GM21619 (cell line): ENCODE measurements around the gene CALY.
"Not testable (repeated sequence)": the region's sequence is repeated elsewhere in the genome, so short reads cannot be mapped to it uniquely, and the experiment has no call there.

ENCODE experiments used
- ATAC-seq: cut with Tn5 transposase; IDR thresholded peaks from one replicate; pipeline ENCODE4 v1.9.1; 2021; ENCODE audit not compliant: unreplicated experiment

The CALY gene

DNA sequence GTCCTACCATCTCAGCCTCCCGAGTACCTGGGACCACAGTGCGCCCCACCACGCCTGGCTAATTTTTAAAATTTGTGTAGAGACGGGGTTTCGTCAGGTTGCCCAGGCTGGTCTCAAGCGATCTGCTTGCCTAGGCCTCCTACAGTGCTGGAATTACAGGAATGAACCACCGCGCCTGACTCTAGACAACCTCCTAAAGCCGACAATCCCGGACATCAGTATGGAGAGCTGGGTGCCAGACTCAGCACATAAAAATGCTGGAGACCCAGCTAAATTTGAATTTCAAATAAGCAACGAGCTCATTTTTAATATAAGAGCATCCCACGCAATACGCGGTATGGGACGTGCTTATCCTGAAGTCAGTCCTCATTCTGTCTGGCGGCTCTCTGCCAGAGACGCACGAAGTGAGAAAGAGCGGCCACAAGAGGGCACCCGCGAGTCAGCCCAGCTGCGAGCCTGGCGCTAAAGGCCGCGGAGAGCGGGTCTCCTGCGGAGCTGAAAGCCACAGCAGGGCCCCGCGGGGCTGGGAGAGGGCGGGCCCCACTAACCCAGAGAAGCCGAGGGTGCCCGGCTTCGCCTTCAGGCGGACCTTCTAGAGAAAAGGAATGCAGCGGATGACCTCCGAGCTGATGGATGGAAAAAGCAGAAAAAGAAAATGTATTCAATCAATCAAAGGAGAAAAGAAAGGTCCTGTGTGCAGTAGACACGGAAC lies 7.0 kb downstream of the CALY start:
- peak; percentile 87 for ATAC-seq

DNA sequence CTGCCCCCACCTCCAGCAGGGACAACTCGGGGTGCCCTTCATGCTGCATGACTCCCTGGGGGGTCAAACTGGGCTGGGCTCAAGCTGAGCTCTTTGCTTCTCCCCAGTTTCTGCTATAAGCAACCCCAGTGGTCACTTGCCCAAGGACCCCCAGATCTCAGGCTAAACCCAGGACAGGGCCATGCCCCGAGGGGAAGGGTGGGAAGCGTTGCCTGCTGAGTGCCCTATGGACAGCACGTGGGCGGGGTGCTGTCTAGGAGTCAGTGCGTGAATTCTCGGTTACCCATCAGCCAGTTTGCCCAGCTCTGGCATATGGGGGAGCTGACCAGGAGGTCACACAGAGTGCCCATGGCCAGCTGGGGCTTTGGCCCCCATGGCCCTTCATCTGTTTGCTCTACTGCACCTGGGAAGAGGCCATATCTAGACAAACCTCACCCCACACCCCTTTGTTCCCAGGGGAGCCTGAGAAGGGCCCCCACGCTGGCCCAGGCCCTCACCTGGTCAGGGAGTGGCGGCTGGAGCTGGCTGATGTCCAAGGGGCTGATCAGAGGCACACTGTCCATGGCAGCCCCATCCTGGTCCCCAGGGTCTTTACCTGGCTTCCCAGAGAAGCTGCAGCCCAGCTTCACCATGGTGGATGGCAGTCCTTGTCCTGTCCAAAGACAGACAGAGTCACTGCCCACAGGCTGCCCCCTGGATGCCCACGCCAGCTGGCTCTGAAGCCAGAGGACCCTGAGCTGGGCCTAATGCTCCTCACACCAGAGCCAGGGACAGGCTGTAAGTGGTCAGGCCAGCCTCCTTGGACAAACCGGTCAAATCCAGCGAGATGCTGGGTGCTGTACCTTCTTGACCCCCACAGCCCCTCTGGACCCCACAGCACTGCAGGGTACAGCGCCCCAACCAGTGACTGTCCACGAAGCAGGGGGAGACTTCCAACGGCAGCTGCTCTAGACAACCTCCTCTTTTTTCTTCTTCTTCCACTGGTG lies 8.0 kb downstream of the CALY start:
- ATAC-seq = no peak

DNA sequence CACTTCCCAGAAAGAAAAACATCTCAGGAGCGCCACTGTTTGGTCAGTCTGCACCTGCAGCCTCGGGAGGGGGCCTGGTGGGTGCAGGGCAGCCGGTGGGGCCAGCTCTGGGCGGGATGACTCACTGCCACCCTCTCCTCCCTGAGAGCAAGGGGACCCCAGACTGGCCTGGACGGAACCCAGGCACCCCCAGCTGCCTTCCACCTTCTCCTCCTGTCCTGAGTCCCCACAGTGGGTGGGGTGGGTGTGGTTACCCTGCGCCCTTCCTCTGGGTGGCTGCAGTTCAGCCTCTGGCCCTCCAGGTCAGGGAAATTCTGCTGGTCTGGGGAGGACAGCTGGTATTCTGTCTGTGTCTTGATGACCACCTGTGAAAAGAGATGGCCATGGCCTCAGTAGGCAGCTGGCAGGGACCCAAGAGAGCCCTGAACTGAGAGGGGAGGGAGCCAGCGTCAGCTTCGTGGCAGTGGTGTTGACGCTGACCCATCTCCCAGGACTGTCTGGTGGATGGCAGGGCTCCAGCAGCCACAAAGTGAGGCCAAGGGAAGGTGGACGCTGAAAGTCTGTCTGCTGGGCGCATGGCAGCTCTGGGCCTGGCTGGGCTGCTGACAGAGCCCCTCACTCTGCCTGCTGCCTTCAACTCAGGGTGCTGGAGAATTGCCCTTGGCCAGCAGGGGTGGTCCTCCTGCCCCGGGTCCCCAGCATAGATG lies 8.9 kb downstream of the CALY start:
- ATAC-seq = no peak

DNA sequence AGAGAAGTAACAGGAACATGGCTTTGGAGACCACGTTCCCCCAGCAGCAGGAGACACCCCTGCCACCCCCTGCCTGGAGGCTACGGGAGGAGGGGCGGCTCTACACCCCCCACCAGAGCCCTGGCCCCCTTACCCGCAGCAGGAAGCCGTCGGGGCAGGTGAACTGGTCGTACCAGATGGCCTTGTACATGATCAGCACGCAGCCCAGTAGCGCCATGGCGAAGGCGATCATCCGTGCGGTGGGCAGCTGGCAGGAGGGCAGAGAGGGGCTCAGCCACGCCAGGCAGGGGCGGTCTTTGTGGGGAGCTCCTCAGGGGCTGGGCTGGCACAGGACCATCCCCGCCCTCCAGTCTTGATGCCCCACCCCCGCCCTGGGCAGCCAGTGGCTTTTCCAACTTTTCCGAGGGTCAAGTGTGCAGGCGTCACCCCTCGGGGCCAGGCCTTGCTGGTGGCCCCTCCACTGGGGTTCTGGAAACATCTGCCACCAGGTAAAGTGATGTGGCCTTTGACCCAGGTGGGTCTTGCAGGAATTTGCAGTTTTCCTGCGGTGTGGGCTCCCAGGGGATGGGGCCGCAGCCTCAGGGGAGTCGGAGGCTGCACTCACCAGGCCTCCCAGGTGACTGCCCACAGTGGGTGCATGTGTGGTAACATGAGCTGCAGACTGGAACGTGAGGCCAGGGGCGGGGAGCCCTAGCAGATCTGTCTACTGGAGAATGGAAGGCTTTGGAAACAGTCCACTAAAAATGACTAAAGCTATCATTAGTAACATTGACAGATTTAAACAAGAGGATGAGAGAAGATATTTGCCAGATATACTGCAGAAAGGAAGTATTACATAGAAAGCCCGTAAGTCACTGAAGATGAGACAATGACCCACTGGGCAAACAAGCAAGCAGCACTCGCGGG lies 9.7 kb downstream of the CALY start:
- ATAC-seq = no peak

DNA sequence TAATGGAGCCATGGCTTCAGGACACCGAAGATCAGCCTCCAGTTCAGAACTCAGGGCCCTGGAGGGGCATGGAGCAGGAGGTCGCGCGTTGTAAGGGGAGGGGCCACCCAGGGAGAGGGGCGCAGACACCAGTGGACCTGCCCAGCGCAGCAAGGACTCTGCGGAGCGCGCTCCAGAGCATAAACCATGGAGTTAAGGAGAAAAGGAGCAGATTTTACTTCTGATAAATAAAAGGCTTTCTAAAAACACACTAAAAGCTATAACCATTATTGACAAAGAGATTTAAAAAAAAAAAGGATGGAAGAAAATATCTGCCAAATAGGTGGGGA lies 10.5 kb downstream of the CALY start:
- no peak for ATAC-seq

DNA sequence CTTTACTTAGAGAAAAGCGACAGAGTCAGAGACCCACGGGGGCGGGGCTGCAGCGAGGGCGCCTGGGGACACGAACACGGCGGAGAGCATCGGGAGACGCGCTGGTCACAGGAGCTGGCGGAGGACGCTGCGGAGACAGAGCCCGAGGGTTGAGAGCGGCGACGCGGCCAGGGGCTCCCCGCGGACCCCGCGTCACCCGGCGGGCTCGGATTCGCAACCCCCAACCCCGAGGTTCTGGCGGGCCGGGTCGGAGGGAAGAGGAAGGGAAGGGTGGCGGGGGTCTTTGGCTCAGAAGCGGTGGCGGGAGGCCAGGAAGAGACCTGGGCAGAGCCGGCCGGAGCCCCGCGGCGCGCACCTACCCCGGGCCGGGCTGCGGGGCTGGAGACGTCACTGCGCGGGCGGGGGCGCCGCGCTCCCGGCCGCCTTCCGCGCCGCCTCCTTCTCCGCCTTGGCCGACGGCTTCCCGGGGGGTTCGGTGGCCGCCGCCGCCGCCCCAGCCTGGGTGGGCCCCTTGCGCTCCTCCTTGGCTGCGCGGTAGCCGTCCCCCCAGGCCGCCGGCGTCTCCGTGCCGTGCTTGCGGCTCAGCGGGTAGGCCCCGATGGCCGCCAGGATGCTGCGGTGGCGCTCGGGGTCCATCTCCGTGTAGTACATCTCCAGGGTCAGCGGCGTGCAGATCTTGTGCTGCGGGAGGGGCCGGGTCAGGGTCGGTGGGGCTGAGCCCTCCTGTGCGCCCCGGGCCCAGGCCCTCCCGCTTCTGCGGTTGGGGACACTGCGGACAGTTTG lies 11.1 kb downstream of the CALY start:
- ATAC-seq = no peak

DNA sequence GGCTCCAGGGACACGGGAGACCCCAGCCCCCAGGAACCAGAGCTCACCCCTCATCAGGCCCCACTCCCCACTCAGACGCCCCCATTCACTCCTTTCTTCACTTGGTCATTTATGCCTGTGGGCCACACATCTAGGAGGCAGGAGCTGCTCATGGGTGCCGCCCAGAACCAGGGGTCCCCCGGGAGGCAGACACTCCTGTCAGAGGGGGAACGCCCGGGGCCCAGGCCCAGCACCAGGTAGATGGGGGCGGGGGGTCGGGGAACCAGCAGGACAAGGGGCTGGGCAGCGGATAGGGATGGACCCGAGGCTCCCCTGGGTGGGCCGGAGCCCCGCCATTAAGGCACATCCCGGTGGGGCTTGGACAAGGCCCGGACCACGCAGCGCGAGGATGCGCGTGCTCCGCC lies 11.8 kb downstream of the CALY start:
- ATAC-seq = no peak

DNA sequence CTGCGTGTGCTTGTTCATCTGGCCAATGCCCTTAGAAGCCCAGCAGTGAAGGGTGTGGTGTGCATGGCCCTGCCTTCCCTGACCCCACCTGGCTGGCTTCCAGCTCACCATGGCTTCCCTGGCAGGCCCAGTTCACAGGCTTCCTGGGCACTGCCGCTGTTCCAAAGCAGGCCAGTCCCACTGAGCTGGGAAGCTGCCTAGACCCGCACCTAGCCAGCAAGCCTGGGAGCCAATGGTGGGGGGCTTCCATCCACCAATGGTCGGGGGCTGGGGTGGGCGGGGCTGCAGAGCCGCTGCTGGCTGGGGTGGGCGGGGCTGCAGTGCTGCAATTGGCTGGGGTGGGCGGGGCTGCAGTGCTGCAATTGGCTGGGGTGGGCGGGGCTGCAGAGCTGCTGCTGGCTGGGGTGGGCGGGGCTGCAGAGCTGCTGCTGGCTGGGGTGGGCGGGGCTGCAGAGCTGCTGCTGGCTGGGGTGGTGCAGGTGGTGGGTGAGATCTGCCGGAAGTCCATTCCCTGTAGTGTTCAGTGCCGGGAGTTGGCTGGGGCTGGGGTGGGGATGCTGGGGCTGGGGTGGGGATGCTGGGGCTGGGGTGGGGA lies 12.4 kb downstream of the CALY start:
- ATAC-seq = peak; percentile 49

DNA sequence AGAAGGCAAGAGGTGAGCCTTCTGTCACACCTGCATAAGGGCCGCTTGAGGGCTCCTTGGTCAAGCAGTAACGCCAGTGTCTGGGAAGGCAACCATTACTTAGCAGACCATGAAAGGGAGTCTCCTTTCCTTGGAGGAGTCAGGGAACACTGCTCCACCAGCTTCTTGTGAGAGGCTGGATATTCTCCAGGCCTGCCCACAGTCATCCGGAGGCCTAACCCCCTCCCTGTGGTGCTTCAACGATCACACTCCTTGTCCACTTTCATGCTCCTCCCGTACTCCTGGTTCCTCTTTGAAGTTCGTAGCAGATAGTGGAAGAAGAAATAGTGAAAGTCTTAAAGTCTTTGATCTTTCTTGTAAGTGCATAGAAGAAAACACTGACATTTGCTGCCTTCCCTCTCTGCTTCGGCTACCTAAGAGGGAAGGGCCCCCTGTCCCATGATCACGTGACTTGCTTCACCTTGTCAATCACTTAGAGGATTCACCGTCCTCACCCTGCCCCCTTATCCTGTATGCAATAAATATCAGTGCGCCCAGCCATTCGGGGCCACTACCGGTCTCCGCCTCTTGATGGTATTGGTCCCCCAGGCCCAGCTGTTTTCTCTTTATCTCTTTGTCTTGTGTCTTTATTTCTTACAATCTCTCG lies 14.5 kb downstream of the CALY start:
- ATAC-seq = not testable (repeated sequence)

DNA sequence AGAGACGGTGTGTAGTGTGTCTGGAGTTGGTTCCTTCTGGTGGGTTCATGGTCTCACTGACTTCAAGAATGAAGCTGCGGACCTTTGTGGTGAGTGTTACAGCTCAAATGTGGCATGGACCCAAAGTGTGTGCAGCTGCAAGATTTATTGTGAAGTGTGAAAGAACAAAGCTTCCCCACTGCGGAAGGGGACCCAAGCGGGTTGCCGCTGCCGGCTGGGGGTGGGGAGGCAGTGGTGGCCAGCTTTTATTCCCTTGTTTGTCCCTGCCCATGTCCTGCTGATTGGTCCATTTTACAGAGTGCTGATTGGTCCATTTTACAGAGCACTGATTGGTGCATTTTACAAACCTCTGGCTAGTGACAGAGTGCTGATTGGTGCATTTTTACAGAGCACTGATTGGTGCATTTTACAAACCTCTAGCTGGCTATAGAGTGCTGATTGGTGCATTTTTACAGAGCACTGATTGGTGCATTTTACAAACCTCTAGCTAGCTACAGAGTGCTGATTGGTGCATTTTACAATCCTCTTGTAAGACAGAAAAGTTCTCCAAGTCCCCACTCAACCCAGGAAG lies 15.8 kb downstream of the CALY start:
- ATAC-seq = not testable (repeated sequence)

DNA sequence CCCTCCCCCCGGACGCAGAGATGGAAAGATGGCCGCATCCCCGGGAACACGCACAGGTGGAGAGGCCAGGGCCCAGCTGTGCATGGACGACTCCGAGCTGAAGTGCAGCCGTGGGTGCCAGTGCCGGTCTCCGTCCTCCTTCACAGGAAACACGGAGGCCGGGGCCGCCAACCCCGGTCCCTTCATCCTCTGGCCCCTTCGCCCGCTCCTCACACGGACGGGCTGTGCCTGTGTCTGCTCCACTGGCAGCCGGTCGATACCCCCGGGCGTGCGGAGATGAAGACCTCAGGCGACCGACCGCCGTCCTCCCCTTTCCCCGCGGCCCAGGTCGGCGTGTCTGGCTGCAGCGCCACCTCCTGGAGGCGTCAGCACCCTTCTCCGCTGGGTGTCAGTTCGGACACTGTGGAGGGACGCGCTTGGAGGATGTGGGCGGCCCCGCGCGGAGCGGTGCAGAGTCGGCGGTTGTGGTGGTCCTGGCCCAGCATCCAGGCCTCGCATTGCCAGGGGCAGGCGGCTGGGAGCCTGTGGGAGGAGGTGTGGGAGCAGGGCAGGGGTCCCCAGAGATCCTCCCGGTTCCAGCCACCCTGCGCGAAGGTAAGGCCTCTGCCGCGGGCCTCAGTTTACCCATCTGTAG lies 18.1 kb downstream of the CALY start:
- peak; percentile 81 for ATAC-seq

DNA sequence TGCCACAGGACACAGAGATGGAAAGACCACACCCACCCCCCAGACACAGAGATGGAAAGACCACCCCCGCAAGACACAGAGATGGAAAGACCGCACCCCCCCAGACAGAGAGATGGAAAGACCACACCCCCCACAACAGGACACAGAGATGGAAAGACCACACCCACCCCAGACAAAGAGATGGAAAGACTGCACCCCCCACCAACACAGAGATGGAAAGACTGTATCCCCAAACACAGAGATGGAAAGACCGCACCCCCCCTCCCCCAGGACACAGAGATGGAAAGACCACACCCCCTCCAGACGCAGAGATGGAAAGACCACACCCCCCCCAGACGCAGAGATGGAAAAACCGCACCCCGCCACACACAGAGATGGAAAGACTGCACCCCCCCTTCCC lies 20.0 kb downstream of the CALY start:
- ATAC-seq = no peak

DNA sequence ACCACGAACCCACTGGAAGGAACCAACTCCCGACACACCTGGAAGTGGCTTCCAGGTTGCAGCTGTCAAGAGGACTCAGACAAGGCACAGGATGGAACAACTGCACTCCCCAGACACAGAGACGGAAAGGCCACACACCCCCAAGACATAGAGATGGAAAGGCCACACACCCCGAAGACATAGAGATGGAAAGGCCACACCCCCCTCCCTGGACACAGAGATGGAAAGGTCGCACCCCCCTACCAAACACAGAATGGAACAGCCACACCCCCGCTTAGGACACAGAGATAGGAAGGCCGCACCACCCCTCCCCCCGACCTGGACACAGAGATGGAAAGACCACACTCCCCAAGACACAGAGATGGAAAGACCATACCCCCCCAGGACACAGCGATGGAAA lies 20.4 kb downstream of the CALY start:
- ATAC-seq = no peak

DNA sequence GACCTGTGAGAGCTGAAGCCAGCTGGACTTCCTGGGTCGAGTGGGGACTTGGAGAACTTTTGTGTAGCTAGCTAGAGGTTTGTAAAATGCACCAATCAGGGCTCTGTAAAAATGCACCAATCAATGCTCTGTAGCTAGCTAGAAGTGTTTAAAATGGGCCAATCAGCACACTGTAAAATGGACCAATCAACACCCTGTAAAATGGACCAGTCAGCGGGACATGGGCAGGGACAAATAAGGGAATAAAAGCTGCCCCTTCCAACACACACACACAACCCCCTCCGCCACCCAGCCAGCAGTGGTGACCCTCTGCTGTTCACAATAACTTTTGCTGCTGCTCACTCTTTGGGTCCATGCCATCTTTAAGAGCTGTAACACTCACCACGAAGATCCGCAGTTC lies 20.8 kb downstream of the CALY start:
- ATAC-seq = no peak

DNA sequence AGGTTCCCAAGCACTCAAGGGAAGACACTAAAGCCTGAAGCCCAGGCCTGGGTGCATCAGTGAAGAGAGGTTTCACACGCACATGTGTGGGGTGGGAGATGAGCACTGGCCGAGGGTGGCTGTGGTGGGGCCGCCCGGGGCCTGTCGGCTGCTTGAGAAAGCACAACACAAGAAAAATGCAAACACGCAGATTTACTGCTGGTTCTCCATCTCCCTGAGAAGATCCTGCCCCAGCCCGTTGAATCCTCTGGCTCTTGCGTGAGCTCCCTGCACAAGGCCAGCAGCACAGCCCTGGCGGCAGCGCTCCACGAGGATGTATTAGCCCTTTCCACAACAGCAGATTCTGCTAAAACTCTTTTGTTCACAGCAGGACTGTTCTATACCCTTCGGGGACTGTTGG lies 21.8 kb downstream of the CALY start:
- ATAC-seq = no peak

DNA sequence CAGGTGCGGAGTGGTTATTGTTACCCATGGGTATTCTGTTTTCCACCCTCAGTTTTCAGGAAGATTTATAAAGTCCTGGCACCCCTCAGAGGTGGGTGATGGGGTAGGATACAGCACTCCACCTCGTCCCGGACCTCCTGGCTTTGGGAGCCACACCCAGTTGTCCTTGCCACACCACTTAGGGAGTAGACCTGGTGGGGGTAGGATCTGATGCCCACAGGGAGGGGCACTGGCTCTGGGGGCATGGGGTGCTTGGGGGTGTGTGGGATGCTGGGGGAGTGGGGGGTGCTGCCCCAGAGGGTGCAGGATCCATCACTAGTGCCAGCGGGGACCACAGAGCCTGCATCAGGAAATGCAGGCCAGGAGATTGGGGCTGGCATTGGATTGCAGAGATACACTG lies 23.5 kb downstream of the CALY start:
- ATAC-seq = no peak

DNA sequence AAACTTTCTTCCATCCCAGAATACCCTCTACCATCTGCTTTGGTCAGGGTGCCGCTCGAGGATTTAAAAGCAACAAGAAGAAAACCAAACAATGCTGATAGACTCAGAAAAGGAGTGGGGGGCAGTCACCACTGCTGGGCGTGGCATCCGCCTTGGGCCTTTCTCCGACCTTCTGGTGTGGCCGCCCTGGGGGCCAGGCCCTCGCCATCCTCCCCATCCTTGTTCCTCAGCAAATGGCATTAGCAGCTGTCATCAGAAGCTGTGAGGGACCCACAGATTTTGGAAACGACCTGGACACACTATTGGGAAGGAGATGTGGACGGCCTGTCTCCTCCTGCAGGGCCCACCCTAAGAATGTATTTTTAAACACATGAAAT lies 23.9 kb downstream of the CALY start:
- ATAC-seq = no peak

DNA sequence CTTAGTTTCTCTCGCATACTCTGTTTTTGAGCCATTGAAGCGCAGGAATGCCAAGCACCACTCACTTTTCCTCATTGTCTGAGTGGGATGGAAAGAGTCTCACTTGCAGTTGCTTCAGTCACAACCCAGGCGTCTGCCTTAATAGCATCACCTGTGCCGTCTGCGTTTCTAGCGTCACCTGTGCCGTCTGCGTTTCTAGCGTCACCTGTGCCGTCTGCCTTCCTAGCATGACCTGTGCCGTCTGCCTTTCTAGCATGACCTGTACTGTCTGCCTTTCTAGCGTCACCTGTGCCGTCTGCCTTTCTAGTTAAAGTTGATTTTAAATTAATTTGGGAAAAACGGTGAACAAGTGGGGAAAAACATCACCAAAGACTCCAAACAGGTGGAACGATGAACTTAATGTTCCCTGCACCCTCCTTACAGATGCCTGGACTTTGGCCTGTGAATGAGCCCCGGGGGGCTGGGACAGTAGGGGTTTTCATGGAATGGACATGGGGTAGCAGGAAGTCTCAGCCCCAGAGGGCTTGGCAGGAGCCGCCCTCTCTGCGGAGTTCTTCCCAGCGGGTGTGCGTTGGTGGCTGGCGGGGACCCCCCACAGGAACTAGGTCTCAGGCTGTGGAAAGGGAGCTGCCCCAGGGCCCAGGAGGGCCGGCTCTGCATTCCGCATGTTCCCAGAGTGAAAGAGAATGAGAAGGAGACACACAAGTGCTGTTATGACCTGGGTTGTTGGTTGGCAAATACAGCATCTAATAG lies 24.5 kb downstream of the CALY start:
- no peak for ATAC-seq
